Hematopoietic multipotent progenitor cell treated with erythropoietin and hydrocortisone succinate and interleukin-3 and kit ligand, for 8 days (in vitro differentiated cells): ENCODE data around the gene SNCB.
"Not testable (repeated sequence)": the region's sequence is repeated elsewhere in the genome, so short reads cannot be mapped to it uniquely, and the experiment has no call there.

Experiments used
- DNase-seq: peaks from one replicate; pipeline ENCODE4 v3.0.0-alpha.2; 2015

The SNCB gene

GRCh38 chr5:176621661-176622079 lies 8.7 kb downstream of the SNCB start:
- peak; percentile 15 for DNase-seq

- DNase-seq: peak; percentile 36
These were observed 9.9 kb downstream of the SNCB start for GRCh38 chr5:176620333-176620981.

- DNase-seq: no peak
These were observed 10.6 kb downstream of the SNCB start for GRCh38 chr5:176619569-176620332.

GRCh38 chr5:176619203-176619568 lies 11.1 kb downstream of the SNCB start:
- DNase-seq: peak; percentile 87

- no peak for DNase-seq
These were observed 11.6 kb downstream of the SNCB start for GRCh38 chr5:176618783-176619182.

GRCh38 chr5:176616511-176616910 lies 13.8 kb downstream of the SNCB start:
- DNase-seq: no peak

GRCh38 chr5:176614805-176615478 lies 15.4 kb downstream of the SNCB start:
- no peak for DNase-seq

- DNase-seq: no peak
These were observed 17.5 kb downstream of the SNCB start for GRCh38 chr5:176612855-176613254.

GRCh38 chr5:176612008-176612407 lies 18.3 kb downstream of the SNCB start:
- no peak for DNase-seq

GRCh38 chr5:176611435-176611834 lies 18.9 kb downstream of the SNCB start:
- peak; percentile 76 for DNase-seq

- no peak for DNase-seq
These were observed 19.9 kb downstream of the SNCB start for GRCh38 chr5:176610435-176610773.

GRCh38 chr5:176609724-176610434 lies 20.5 kb downstream of the SNCB start, which contains the start of gene GPRIN1:
Gene GPRIN1, minus strand, starts transcription at chr5:176610156. Its CDS starts 10,322 bp downstream, at chr5:176599834.
- DNase-seq: peak; percentile 41

- no peak for DNase-seq
These were observed 21.2 kb downstream of the SNCB start for GRCh38 chr5:176608937-176609723.

- no peak for DNase-seq
These were observed 22.1 kb downstream of the SNCB start for GRCh38 chr5:176608142-176608705.

- no peak for DNase-seq
These were observed 23.5 kb downstream of the SNCB start for GRCh38 chr5:176606875-176607274.

GRCh38 chr5:176606032-176606431 lies 24.3 kb downstream of the SNCB start:
- DNase-seq: no peak

GRCh38 chr5:176603091-176603490 lies 27.2 kb downstream of the SNCB start:
- no peak for DNase-seq

- no peak for DNase-seq
These were observed 28.3 kb downstream of the SNCB start for GRCh38 chr5:176601901-176602482.

- DNase-seq: not testable (repeated sequence)
These were observed 30.4 kb downstream of the SNCB start for GRCh38 chr5:176599749-176600430.

- no peak for DNase-seq
These were observed 32.6 kb downstream of the SNCB start for GRCh38 chr5:176597417-176598389.
